Measurements from ENCODE around the gene POMT1.
"Not testable (repeated sequence)": the region's sequence is repeated elsewhere in the genome, so short reads cannot be mapped to it uniquely, and the experiment has no call there.

The POMT1 gene, protein sequence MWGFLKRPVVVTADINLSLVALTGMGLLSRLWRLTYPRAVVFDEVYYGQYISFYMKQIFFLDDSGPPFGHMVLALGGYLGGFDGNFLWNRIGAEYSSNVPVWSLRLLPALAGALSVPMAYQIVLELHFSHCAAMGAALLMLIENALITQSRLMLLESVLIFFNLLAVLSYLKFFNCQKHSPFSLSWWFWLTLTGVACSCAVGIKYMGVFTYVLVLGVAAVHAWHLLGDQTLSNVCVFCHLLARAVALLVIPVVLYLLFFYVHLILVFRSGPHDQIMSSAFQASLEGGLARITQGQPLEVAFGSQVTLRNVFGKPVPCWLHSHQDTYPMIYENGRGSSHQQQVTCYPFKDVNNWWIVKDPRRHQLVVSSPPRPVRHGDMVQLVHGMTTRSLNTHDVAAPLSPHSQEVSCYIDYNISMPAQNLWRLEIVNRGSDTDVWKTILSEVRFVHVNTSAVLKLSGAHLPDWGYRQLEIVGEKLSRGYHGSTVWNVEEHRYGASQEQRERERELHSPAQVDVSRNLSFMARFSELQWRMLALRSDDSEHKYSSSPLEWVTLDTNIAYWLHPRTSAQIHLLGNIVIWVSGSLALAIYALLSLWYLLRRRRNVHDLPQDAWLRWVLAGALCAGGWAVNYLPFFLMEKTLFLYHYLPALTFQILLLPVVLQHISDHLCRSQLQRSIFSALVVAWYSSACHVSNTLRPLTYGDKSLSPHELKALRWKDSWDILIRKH

DNA sequence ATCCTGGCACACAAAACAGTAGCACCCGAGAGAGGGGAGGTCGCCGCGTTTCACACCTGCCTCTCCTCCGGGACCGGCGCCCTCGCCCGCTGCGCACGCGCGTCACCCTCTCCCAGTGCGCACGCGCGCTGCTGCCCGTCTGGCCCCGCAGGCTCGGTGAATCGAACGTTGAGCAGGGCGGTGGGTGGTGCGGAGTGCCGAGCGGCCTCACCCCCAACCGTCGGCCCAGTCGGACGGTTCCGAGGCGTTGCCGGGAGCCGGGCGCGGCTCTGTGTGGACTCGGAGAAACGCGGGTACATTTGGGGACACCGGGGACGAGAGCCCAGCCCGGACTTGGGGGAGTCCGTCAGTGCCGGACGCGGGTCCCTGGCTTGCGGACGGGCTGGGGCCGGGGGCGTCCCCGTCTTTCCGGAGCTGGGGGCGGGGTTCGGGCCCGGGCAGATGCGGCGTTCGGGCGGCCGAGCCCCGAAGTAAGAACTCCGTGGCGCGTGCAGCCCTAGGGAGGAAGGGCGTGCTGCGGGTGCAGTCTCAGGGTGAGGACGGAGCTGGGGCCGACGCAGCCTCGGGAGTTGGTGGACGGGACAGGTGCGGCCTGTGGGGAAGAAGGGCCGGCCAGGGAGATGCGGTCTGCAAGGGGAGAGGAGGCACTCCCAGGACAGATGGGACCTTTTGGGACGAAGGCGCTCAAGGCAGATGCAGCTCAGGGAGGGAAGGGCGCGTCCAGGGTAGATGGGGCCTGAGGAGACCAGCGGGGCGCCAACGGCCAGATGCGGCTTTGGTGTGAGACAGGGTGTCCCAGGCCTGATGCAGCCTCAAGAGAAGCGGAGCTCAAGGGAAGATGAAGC lies at the start of gene POMT1:
Gene POMT1 (plus strand): TSS at position 138 of the 845 bp plus-strand sequence. CDS start 1,301 bp downstream, outside the sequence.
- peak; percentile 87 for DNase-seq (ENCODE audit: low read depth)

DNA sequence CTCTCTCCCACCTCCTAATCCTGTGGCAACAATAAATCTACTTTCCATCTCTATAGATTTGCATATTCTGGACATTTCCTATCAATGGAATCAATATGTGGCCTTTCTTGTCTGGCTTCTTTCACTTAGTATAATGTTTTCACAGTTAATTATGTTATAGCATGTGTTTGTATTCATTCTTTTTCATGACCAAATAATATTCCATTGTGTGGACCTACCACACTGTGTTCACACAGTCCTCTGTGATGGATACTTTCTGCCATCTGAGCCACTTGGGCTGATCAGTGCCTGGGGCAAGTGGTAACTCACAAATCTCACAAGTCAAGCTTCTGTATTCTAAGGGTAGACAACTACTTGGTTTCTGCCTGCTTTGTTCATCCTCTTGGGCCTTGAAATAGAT lies 48.7 kb upstream of the POMT1 start:
- no peak for DNase-seq (ENCODE audit: low read depth)

DNA sequence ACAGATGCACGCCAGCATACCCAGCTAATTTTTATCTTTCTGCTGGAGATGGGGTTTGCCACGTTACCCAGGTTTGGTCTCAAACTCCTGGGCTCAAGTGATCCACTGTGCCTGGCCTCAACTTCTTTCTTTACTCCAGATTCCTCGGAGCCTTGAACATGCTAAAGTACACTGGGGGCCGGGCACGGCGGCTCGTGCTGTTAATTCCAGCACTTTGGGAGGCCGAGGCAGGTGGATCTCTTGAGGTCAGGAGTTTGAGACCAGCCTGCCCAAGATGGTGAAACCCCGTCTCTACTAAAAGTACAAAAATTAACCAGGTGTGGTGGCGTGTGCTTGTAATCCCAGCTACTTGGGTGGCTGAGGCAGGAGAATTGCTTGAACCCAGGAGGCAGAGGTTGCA lies 47.1 kb upstream of the POMT1 start:
- not testable (repeated sequence) for DNase-seq (ENCODE audit: low read depth)

DNA sequence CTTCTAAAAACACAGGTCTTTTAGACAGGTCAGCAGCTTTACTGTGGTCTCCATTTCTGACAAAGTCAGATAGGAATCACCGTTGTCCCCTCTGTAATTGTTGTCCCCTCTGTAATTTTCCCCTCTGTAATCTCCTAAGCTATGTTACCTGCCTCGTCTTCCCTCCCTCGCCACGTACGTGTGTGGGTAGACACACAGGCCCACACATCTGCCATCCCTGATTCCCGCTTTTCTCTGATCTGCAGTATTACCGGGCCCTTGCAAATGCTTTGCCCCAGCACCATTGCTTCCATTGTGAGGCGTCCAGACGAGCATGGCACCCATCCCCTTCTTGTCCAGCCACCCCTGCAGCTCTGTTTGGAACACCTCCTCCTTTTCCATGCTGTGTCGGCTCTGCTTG lies 45.0 kb upstream of the POMT1 start:
- DNase-seq (ENCODE audit: low read depth), result no peak

DNA sequence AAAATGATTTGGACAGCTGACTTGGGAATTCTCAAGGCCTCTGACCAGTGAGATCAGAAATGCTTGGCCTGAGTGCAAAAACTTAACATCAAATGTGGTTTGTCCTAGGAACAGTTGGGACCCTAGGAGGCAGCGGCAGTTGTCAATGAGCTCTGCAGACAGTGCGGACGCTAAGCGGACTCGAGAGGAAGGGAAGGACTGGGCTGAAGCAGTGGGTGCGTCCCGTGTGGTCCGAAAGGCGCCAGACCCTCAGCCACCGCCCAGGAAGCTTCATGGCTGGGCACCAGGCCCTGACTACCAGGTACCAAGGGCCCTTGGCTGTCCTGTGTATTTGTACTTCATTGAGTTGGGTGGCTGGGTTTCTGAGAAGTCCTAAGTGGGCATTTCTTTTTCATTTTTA lies 43.7 kb upstream of the POMT1 start:
- DNase-seq (ENCODE audit: low read depth), result no peak

DNA sequence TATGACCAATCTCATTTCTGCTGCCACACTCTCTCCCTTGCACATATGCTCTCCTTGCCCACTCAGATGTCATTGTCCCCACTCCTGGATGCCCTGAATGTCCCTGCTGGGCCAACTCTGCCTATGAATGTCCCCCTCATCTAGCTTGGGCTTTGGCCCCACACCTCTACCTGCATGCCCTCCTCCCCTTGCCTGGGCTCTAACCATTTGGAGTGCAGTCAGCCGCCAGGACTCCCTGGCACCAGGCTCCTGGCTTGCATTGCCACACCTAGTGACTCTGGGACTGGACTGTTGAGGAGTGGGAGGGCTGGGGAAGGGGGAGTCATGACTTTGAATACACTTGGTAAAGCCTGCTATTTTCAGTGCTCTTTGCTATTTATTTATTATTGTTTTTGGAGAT lies 41.6 kb upstream of the POMT1 start:
- DNase-seq (ENCODE audit: low read depth), result no peak

DNA sequence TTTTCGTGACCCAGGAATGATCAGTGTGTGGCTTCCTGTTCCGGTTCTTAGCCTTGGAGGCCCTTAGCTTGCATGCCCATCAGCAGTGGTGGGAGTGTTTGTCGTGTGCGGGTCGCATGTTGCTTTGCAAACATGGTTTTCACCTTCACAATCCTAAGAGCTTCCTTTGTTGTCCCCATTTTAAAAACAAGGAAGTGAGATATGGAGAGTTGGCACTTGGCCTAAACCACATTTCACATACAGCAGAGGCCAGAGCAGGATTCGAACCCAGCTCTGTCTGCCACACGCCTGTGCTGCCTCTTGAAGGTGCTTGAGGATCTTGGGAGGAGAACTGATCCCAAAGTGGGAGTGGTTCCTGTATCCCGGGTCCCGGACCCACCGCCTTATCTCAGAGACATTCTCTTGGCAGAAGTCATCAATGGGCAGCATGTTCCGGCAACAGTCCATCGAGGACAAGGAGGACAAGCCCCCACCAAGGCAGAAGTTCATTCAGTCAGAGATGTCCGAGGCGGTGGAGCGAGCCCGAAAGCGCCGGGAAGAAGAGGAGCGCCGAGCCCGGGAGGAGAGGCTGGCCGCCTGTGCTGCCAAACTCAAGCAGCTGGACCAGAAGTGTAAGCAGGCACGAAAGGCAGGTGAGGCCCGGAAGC lies 38.2 kb upstream of the POMT1 start:
- no peak for DNase-seq (ENCODE audit: low read depth)

DNA sequence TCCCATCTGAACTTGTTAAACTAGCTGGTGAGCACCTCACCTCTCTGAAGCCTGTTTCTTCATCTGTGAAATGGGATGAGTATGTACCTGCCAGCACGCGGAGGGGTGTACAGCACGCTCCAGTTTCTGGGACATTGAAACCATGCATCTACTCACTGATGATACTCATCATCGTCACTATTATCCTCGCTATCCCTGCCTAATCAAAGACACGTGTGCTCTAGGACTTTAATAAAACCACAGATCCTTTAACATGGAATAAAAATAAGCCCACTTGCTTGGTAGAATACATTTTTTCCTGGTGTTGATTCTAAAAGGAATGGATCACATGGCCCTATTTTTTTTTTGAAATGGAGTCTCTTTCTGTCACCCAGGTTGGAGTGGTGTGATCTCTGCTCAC lies 37.3 kb upstream of the POMT1 start:
- no peak for DNase-seq (ENCODE audit: low read depth)

DNA sequence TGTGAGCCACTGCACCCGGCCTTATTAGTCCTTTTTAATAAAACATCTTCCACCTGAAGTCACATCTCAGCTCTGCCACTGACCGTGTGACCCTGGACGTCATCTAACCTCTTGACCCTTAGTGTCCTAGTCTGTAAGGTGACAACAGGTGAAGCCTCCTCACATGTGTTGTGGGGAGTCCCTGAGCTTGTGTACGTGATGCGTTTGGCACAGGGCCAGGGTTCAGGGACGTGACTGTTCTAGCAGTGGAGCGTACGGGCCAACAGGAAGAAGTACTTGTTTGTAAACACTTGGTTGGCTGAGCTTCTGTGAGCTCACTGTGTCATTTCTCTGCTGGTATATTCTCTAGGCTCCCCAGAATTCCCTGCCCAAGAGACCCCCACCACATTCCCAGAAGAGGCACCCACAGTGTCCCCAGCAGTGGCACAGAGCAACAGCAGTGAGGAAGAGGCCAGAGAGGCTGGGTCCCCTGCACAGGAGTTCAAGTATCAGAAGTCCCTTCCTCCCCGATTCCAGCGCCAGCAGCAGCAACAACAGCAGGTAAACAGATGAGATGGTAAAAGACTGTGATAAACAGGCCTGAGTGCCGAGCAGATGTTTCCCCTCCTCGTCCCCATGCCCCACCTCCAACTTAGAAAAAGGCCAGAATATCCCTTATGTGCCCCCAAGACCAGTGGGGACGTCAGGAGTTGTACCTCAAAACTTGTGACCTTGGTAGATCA lies 35.3 kb upstream of the POMT1 start:
- DNase-seq (ENCODE audit: low read depth), result no peak

DNA sequence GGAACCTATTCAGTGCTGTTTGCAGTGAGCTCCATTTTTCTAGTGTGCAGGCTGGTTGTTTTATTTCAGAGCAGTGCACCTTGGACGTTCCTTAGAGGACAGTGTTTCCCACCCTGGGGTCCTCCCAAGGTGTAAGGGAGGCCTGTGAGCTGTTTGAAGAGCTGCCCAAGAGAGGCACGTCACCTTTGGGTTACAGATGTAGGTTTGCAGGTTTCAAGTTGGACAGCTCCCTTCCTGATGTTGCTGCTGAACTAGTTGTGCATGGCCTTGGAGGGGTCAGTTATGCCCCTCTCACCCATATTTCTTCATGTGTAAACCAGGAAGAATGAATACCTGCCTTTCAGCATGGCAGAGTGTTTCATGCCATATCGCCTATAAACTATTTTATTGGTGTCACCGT lies 34.7 kb upstream of the POMT1 start:
- no peak for DNase-seq (ENCODE audit: low read depth)

DNA sequence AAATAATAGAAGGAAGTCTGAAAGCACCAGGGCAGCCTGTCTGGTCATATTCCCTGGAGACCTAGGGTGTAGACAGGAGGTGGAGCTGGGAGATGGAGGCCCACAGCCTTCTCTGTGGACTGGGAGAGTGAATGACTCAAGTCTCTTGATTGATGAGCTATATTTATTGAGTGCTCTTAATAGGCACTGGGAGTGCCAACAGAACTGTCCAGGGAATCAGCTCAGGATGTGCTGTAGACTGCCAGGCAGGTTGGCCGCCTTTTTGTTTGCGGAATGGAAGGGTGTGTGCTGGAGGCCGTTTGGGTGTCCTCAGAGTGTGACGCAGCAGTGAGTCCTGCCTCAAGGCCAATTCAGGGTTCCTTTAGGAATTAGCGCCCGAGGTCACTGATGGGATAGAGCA lies 33.4 kb upstream of the POMT1 start:
- DNase-seq (ENCODE audit: low read depth), result no peak

DNA sequence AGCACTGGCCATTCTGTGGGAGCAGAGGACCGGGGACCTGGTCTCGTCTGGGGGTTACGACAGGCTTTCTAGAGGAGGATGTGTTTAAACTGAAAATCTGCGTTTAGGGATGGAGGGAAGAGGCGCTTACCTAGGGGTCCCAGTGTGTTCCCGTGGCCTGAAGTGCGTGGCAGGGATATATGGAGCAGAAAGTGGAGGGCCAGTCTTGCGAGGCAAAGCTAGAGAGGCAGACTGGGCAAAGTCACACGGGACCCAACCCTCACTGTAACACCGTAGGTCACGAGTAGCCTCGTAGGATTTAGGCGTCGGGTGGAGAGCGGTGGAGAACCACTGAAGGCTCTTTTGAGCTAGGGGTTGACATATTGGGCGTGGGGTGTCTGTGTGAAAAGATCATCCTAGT lies 32.8 kb upstream of the POMT1 start:
- no peak for DNase-seq (ENCODE audit: low read depth)

DNA sequence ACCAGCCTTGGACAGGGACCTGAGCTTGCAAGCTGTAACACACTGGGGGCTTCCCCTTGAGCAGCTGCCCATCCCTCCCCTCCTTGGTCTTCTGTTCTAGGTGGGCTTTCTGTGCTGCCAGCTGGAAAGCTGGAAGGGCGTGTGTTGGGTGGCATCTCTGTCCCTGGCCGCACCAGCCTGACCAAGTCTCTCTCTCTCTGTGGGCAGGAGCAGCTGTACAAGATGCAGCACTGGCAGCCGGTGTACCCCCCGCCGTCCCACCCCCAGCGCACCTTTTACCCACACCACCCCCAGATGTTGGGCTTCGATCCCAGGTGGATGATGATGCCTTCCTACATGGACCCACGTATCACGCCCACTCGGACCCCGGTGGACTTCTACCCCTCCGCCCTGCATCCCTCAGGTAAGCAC lies 32.1 kb upstream of the POMT1 start:
- DNase-seq (ENCODE audit: low read depth), result no peak

DNA sequence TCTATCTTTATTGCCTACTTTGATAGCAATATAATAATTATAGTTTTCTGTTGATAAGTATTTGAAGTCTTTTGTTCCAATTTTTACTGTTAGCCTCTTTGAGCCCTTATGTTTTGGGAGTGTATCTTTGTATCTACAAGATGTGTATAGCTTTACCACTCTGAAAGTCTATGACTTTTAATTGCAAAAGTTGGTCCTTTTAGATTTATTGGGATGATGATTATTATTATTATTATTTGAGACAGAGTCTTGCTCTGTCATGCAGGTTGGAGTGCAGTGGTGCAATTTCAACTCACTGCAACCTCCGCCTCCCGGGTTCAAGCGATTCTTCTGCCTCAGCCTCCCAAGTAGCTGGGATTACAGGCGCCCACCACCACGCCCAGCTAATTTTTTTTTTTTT lies 30.6 kb upstream of the POMT1 start:
- DNase-seq (ENCODE audit: low read depth), result not testable (repeated sequence)

DNA sequence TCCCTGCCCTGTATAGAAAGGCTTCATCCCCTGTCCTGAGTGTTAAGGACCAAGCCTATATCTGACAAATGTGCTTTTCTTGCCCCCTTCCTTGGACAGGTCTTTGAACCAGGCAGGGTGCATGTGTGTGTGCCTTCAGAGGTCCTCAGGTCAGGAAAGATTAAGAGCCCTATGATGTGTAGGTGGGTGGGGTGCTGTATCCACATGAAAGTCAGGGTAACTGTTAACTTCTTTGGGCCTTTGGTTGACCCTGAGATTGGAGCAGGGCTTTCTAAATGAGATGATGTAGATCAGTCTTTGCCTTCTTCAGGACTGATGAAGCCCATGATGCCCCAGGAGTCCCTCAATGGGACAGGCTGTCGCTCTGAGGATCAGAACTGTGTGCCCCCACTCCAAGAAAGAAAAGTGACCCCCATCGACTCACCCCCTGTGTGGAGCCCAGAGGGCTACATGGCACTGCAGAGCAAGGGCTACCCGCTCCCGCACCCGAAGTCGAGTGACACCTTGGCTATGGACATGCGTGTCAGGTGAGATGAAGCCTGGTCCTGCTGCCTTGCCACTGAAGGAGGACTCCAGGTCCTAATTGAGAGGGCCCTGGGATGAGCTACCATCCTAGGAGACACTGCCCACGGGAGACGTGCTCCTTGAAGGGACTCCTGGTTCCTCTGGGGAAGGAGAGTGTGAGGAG lies 29.4 kb upstream of the POMT1 start:
- DNase-seq (ENCODE audit: low read depth), result no peak

DNA sequence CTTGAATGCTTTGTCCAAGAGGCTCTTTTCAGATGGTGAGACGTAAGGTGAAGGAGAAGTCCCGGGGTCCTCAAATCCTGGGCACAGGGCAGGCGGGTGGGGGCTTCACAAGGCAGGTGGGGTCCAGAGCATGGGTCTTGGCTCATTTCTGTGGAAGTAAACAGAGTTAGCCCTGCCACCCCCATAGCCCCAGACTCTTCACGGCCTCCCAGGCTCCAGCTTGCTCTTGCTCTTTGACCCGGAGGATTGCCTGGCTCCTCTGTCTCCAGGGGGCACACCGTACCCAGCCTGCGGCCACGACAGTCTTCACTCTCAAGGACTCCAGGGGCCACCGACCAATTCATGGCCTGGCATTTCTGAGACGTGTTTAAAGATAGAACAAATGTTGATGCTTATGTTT lies 28.8 kb upstream of the POMT1 start:
- DNase-seq (ENCODE audit: low read depth), result no peak

DNA sequence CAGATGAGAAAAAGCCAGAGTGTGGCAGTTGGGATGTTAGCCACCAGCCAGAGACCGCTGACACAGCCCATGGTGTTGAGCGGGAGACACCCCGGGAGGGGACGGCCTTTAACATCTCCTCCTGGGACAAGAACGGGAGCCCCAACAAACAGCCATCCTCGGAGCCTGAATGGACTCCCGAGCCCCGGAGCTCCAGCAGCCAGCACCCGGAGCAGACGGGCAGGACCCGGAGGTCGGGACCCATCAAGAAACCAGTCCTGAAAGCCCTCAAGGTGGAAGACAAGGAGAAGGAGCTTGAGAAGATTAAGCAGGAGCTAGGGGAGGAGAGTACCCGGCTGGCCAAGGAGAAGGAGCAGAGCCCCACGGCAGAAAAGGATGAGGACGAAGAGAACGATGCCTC lies 28.0 kb upstream of the POMT1 start:
- DNase-seq (ENCODE audit: low read depth), result no peak

DNA sequence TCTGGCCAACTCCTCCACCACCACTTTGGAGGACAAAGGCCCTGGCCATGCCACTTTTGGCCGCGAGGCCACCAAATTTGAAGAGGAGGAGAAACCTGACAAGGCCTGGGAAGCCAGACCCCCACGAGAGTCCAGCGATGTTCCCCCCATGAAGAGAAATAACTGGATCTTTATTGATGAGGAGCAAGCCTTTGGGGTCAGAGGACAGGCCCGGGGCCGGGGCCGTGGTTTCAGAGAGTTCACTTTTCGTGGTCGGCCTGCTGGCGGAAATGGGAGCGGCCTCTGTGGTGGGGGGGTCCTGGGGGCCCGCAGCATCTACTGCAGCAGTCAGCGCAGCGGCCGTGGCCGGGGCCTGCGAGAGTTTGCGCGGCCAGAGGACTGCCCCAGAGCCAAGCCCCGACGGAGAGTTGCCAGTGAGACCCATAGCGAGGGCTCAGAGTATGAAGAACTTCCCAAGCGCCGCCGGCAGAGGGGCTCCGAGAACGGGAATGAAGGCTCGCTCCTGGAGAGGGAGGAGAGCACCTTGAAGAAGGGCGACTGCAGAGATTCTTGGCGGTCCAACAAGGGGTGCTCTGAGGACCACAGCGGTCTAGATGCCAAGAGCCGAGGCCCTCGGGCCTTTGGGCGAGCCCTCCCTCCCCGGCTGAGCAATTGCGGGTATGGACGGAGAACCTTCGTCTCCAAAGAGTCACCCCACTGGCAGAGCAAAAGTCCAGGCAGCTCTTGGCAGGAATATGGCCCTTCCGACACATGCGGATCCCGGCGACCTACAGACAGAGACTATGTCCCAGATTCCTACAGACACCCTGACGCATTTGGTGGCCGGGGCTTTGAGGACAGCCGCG lies 27.4 kb upstream of the POMT1 start:
- DNase-seq (ENCODE audit: low read depth), result no peak

DNA sequence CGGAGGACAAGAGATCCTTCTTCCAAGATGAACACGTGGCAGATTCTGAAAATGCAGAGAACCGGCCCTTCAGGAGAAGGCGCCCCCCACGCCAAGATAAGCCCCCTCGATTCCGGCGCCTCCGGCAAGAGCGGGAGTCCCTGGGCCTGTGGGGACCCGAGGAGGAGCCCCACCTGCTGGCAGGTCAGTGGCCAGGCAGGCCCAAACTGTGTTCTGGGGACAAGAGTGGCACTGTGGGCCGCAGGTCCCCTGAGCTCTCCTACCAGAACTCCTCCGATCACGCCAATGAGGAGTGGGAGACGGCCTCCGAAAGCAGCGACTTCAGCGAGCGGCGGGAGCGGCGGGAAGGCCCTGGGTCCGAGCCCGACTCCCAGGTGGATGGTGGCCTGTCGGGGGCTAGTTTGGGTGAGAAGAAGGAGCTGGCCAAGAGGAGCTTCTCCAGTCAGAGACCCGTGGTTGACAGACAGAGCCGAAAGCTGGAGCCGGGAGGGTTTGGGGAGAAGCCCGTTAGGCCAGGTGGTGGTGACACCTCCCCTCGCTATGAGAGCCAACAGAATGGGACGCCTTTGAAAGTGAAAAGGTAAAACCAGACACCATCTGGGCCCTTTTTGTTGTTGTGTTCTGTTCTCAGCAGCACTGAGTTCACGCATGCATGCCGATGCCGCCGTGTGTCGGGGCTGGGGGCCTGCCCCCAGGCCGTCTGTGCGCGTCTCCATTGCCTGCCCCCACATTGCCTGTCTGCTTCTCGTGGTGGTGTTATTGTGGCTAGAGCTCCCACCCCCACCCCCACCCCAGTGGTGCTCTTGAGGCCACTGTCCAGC lies 26.6 kb upstream of the POMT1 start:
- no peak for DNase-seq (ENCODE audit: low read depth)
